ENCODE measurements around the gene SRRM5. TPM values are rescaled to one million over a fixed set of nuclear protein-coding genes. Genes with fewer than 3 reads are reported as not detected.

Gene SRRM5
- total RNA-seq, 3 donors from 2014 or later (not counting 1 experiment from before 2014, with no cell fraction given), result 0.24 to 0.75 (median 0.50) TPM

DNA sequence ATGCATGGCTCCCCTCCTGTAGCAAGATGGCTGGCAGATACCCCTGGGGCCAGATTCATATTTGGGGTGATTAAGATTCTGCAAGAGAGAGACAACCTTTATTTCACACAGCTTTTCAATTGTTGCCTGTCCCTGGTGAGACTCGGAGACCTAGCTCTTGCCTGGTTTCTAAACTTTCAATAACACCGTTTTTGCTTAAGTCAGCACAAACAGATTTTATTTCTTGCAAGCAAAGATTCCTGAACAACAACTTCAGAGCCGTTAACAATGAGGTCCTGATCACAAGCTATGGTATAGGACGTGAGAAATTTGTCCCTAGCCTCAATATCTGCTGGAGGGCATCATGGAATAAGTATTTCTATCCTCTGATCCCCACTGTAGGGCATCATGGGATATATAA lies 30.6 kb downstream of the SRRM5 start:
- DNase-seq (no peak), ATAC-seq (no peak)
- peaks cover 26 to 30% of the 10 kb centered on the region in 2 donors for H3K27me3 Mint-ChIP-seq (ENCODE audit: low read depth in 2 of 2)
- WGBS (ENCODE audit: insufficient coverage), result 87% methylated on average over 4 of the region's 4 CpGs
- peaks cover 15% of the 10 kb centered on the region for H3K4me1 ChIP-seq (ENCODE audit: control insufficient read depth, insufficient read depth, low read length)
- intact Hi-C loops (cut with micrococcal nuclease), result no loop called here
- no peak overlapping the region for H3K27ac Mint-ChIP-seq
- TF ChIP-seq, protein P1, sequence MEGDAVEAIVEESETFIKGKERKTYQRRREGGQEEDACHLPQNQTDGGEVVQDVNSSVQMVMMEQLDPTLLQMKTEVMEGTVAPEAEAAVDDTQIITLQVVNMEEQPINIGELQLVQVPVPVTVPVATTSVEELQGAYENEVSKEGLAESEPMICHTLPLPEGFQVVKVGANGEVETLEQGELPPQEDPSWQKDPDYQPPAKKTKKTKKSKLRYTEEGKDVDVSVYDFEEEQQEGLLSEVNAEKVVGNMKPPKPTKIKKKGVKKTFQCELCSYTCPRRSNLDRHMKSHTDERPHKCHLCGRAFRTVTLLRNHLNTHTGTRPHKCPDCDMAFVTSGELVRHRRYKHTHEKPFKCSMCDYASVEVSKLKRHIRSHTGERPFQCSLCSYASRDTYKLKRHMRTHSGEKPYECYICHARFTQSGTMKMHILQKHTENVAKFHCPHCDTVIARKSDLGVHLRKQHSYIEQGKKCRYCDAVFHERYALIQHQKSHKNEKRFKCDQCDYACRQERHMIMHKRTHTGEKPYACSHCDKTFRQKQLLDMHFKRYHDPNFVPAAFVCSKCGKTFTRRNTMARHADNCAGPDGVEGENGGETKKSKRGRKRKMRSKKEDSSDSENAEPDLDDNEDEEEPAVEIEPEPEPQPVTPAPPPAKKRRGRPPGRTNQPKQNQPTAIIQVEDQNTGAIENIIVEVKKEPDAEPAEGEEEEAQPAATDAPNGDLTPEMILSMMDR (IDR thresholded peaks at IDR 0.05), result no peak
- no peak overlapping the region for H3K27ac ChIP-seq (ENCODE audit: low read length)
- peaks cover 26% of the 10 kb centered on the region for H3K27me3 ChIP-seq (ENCODE audit: control insufficient read depth, insufficient read depth, low read length)
- H3K4me3 ChIP-seq (ENCODE audit: low read length), result no peak overlapping the region
- H3K9me3 Mint-ChIP-seq, result no peaks in the 10 kb centered on the region
- no peaks in the 10 kb centered on the region for H3K36me3 Mint-ChIP-seq
- H3K9me3 ChIP-seq (ENCODE audit: control insufficient read depth, insufficient read depth, low read length), result no peaks in the 10 kb centered on the region
- H3K4me3 Mint-ChIP-seq, result no peak overlapping the region
- H3K36me3 ChIP-seq (ENCODE audit: control insufficient read depth, insufficient read depth, low read length), result no peaks in the 10 kb centered on the region
- H3K4me1 Mint-ChIP-seq, result peaks cover 8 to 19% of the 10 kb centered on the region in 2 donors

DNA sequence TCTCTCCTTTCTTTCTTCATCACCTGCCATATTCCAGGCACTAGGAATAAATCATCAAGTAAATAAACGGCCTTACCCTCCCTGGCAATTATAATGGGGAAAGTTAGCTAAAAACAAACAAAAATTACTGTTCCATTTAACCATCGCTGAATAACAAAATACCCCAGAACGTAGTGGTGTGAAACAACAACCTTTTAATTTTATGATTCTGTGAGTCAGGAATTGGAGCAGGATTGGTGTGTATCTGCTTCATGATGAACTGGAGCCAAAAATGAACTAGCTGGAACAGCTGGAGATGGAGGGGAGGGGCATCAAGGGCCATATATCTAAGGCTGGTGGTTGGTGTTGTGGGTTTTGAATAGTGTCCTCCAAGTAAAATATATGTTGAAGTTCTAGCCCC lies 31.4 kb downstream of the SRRM5 start:
- H3K4me3 ChIP-seq (ENCODE audit: low read length), result no peak overlapping the region
- TF ChIP-seq, protein P1 (IDR thresholded peaks at IDR 0.05), result no peak
- peaks cover 22% of the 10 kb centered on the region for H3K27me3 ChIP-seq (ENCODE audit: control insufficient read depth, insufficient read depth, low read length)
- intact Hi-C loops (cut with micrococcal nuclease), result no loop called here
- H3K36me3 ChIP-seq (ENCODE audit: control insufficient read depth, insufficient read depth, low read length), result no peaks in the 10 kb centered on the region
- H3K27ac ChIP-seq (ENCODE audit: low read length), result no peak overlapping the region
- WGBS (ENCODE audit: insufficient coverage), result 93% methylated on average over 2 of the region's 3 CpGs
- H3K9me3 ChIP-seq (ENCODE audit: control insufficient read depth, insufficient read depth, low read length), result no peaks in the 10 kb centered on the region
- ATAC-seq (no peak), DNase-seq (no peak)
- H3K36me3 Mint-ChIP-seq, result no peaks in the 10 kb centered on the region
- peaks cover 18 to 24% of the 10 kb centered on the region in 2 donors for H3K27me3 Mint-ChIP-seq (ENCODE audit: low read depth in 2 of 2)
- H3K4me3 Mint-ChIP-seq, result no peak overlapping the region
- H3K9me3 Mint-ChIP-seq, result no peaks in the 10 kb centered on the region
- peaks cover 15% of the 10 kb centered on the region for H3K4me1 ChIP-seq (ENCODE audit: control insufficient read depth, insufficient read depth, low read length)
- peaks cover 8 to 19% of the 10 kb centered on the region in 2 donors for H3K4me1 Mint-ChIP-seq
- no peak overlapping the region for H3K27ac Mint-ChIP-seq

DNA sequence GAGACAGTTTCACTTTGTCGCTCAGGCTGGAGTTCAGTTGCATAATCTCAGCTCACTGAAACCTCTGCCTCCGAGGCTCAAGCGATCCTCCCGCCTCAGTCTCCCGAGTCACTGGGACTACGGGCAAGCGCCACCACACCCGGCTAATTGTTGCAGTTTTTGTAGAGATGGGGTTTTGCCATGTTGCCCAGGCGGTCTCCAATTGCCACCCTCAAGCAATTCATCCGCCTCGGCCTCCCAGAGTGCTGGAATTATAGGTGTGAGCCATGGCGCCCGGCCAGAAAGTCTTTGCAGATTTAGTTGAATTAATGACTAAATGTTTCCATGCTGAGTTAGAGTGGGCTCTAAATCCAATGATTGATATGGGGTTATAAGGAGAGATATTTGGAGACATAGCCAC lies 32.3 kb downstream of the SRRM5 start:
- peaks cover 1 to 11% of the 10 kb centered on the region in 2 donors for H3K4me1 Mint-ChIP-seq
- no peaks in the 10 kb centered on the region for H3K9me3 ChIP-seq (ENCODE audit: control insufficient read depth, insufficient read depth, low read length)
- peaks cover 14% of the 10 kb centered on the region for H3K27me3 ChIP-seq (ENCODE audit: control insufficient read depth, insufficient read depth, low read length)
- TF ChIP-seq, protein P1 (IDR thresholded peaks at IDR 0.05), result no peak
- intact Hi-C loops (cut with micrococcal nuclease), result no loop called here
- no peaks in the 10 kb centered on the region for H3K9me3 Mint-ChIP-seq
- no peak overlapping the region for H3K4me3 Mint-ChIP-seq
- no peak overlapping the region for H3K27ac ChIP-seq (ENCODE audit: low read length)
- H3K4me1 ChIP-seq (ENCODE audit: control insufficient read depth, insufficient read depth, low read length), result peaks cover 10% of the 10 kb centered on the region
- no peak for DNase-seq
- no peak overlapping the region for H3K27ac Mint-ChIP-seq
- no peak overlapping the region for H3K4me3 ChIP-seq (ENCODE audit: low read length)
- ATAC-seq, result no peak
- no peaks in the 10 kb centered on the region for H3K36me3 Mint-ChIP-seq
- peaks cover 10 to 16% of the 10 kb centered on the region in 2 donors for H3K27me3 Mint-ChIP-seq (ENCODE audit: low read depth in 2 of 2)
- WGBS (ENCODE audit: insufficient coverage), result 95% methylated on average over 13 of the region's 13 CpGs
- H3K36me3 ChIP-seq (ENCODE audit: control insufficient read depth, insufficient read depth, low read length), result no peaks in the 10 kb centered on the region

DNA sequence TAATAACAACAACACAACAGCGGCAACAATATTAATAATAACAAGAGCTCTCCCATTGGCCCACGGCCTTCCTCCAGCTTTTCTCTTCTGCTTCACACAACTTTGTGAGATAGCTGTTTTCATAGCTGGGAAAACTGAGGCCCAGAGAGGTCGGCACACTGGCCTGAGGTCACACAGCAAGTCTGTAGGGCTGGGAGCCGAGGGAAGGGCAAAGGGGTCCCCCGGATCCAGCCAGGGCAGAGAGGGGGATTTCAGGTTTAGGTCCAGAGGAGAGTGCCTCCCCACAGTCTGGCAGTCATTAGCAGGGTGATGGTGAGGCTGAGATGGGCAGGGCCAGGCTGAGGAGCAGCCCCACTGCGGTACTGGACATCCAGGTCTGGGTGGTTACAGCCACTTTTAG lies 36.7 kb downstream of the SRRM5 start:
- no peaks in the 10 kb centered on the region for H3K27me3 ChIP-seq (ENCODE audit: control insufficient read depth, insufficient read depth, low read length)
- no peaks in the 10 kb centered on the region for H3K9me3 ChIP-seq (ENCODE audit: control insufficient read depth, insufficient read depth, low read length)
- Mint-ChIP-seq H3K9me3 (no peaks in the 10 kb centered on the region), H3K36me3 (no peaks in the 10 kb centered on the region), H3K27me3 (ENCODE audit: low read depth in 2 of 2) (no peaks in the 10 kb centered on the region), H3K4me3 (no peak overlapping the region), H3K27ac (no peak overlapping the region), H3K4me1 (no peaks in the 10 kb centered on the region)
- TF ChIP-seq, protein P1 (IDR thresholded peaks at IDR 0.05), result no peak
- H3K27ac ChIP-seq (ENCODE audit: low read length), result no peak overlapping the region
- H3K4me1 ChIP-seq (ENCODE audit: control insufficient read depth, insufficient read depth, low read length), result no peaks in the 10 kb centered on the region
- H3K36me3 ChIP-seq (ENCODE audit: control insufficient read depth, insufficient read depth, low read length), result no peaks in the 10 kb centered on the region
- intact Hi-C loops (cut with micrococcal nuclease), result no loop called here
- WGBS (ENCODE audit: insufficient coverage), result 93% methylated on average over 6 of the region's 6 CpGs
- no peak for DNase-seq
- H3K4me3 ChIP-seq (ENCODE audit: low read length), result no peak overlapping the region
- no peak for ATAC-seq
